Measurements from ENCODE around the gene SLC35F4.

DNA sequence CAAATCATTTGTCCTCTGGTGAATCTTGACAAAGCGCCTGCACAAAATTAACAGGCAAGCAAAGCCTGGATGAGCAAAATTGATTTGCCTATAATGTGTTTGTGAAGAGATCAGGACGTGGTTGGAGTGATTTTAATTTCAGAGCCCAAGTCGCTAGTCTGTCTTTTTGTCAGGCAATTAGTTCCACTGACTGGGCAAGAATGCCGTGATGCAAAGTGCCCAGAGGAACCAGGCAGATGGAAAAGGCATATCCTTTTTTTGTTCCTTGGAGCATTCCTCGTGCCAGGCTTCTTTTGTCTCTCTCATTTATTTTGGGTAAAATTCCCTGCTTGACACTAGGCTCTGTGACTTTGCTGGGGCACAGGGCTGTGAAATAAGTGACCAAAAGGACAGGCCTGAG lies 306.3 kb downstream of the SLC35F4 start:
- no peak for TF ChIP-seq TAF1 (IDR thresholded peaks at IDR 0.05; ENCODE audit: low read depth)
- no peak for TF ChIP-seq CEBPB (IDR thresholded peaks at IDR 0.05)
- TF ChIP-seq RAD21 (IDR thresholded peaks at IDR 0.05; ENCODE audit: low read depth): no peak
- TF ChIP-seq NFIC (IDR thresholded peaks at IDR 0.05): no peak

All from Ishikawa (cell line).